Measurements from ENCODE around the gene ZNF540. TPM values are rescaled to one million over a fixed set of nuclear protein-coding genes. Genes with fewer than 3 reads are reported as not detected.
"Not testable (repeated sequence)": the region's sequence is repeated elsewhere in the genome, so short reads cannot be mapped to it uniquely, and the experiment has no call there.

Gene ZNF540
- 0.55 TPM for polyA plus RNA-seq (2013, experiment 1 of 2; ENCODE audit: insufficient read length)
- polyA plus RNA-seq (2013, experiment 2 of 2; ENCODE audit: insufficient read length): 0.55 TPM

- DNase-seq: peak; percentile 87
Measured at GRCh38 chr19:37594304-37594981, at the start of gene ZNF540, which contains the start of gene ZNF571. Gene ZNF540 (plus strand): TSS chr19:37594876. CDS start chr19:37598448, 3,572 bp downstream. Gene ZNF571 (minus strand): TSS chr19:37594792. CDS start chr19:37586676, 8,116 bp downstream.

- DNase-seq: peak; percentile 77
Measured at GRCh38 chr19:37551129-37551993, 43.3 kb upstream of the ZNF540 start.

DNA sequence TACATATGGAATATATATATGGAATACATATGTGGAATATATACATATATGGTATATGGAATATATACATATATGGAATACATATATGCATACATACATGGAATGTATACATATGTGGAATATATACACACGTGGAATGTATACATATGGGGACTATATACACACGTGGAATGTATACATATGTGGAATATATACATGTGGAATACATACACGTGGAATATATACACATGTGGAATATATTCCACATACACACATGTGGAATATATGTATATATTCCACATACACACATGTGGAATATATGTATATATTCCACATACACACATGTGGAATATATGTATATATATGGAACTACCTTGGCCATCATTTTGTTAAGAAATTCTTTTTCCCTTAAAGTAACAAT is 31.2 kb upstream of the ZNF540 start:
- no peak for DNase-seq

- no peak for DNase-seq
Measured at GRCh38 chr19:37564624-37565369, 29.9 kb upstream of the ZNF540 start.

DNA sequence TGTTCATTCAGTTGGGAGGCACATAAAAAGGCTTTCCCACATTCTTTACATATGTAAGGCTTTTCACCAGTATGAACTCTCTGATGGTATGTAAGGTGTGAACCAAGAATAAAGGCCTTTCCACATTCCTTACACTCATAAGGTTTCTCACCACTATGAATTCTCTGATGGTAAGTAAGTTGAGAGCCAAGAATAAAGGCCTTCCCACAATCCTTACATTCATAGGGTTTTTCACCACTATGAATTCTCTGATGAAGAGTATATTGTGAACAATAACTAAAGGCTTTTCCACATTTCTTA is 29.4 kb upstream of the ZNF540 start:
- DNase-seq: no peak

DNA sequence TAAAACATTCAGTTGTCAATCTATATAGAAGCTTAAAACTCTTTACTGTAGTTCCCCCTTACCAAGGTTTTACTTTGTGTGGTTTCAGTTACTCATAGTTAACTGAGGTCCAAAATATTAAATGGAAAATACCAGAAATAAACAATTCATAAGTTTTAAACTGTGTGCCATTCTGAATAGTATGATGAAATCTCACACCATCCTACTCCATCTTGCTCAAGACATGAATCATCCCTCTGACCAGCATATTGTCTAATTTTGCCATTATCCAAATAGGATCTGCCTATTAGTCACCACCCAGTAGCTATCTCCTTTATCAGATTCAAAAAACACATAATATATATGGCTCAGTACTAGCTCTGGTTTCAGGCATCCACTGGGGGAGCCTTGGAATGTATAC is 22.5 kb upstream of the ZNF540 start:
- no peak for DNase-seq

DNA sequence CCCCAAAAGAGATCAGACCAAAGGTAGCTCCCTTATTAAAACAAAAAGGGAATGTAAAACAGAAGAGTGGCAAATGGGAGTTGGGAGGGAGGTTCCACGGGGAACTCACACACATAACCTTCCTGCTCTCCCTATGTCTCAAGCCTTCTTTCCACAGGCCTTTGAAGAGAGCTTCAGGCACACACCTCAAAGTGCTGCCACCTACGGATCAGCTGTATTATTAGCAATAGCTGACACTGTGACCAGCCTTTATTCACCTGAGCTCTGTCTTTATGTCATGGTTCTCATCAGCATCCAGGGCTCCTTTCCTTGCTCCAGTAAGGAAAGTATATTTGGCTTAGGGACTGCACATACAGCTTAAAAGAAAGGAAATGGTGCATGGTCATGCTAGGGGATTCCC is 11.3 kb upstream of the ZNF540 start:
- DNase-seq: no peak

GRCh38 chr19:37593996-37594303 is 726 bp upstream of the ZNF540 start:
- no peak for DNase-seq

GRCh38 chr19:37594982-37595382 is 306 bp downstream of the ZNF540 start:
- no peak for DNase-seq

DNA sequence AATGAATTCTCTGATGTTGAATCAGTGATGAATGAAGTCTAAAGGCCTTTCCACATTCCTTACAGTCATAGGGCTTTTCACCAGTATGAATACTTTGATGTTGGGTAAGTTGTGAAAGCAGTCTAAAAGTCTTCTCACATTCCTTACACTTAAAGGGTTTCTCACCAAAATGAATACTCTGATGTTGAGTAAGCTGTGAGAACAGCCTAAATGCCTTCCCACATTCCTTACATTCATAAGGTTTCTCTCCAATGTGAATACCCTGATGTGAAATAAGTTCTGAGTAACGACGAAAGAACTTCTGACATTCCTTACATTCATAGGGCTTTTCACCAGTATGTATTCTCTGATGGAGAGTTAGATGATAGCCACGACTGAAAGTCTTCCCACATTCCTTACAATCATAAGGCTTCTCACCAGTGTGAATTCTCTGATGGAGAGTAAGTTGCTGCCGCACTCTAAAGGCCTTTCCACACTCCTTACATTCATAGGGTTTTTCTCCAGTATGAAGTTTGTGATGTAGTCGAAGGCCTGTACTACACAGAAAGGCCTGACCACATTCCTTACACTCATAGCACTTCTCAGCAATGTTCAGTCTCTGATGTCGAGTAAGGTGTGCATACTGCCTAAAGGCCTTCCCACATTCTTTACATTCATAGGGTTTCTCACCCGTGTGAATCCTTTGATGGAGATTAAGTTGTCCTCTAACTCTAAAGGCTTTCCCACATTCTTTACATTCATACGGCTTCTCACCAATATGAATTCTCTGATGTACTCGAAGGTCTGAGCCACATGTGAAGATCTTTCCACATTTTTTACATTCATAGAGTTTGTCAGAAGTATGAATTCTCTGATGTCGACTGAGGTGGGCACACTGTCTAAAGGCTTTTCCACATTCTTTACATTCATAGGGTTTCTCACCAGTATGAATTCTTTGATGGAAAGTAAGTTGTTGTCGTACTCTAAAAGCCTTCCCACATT is 40.7 kb downstream of the ZNF540 start:
- peak; percentile 3 for DNase-seq

DNA sequence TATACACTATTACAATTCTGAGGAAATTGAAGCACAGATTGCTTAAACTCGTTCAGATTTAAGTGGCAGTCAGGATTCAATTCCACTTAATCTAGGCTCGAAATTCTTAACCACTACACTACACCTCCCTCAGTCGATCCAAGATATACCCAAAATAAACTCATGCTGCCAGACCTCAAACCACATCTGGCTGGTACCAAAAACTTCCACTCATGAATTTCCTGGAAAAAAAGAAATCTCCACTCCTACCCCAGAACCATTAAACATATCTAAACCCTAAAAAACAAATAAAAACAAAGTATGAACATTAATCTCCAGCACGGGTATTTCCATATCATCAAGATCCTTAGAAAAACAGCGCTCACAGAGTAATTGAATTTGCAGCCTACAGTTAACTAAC is 59.4 kb downstream of the ZNF540 start:
- DNase-seq: no peak

- DNase-seq: peak; percentile 46
Measured at GRCh38 chr19:37654629-37655300, 60.1 kb downstream of the ZNF540 start.

- peak; percentile 86 for DNase-seq
Measured at GRCh38 chr19:37655301-37655688, 60.6 kb downstream of the ZNF540 start, which contains the start of gene ZFP30. Gene ZFP30 (minus strand): TSS chr19:37655465. CDS start chr19:37647822, 7,643 bp downstream.

GRCh38 chr19:37655689-37656371 is 61.2 kb downstream of the ZNF540 start:
- DNase-seq: peak; percentile 79

GRCh38 chr19:37657157-37657556 is 62.5 kb downstream of the ZNF540 start:
- not testable (repeated sequence) for DNase-seq
